ENCODE measurements around the gene CSTPP1. TPM values are rescaled to one million over a fixed set of nuclear protein-coding genes. Genes with fewer than 3 reads are reported as not detected.

CSTPP1 gene
- 13.1 and 15.3 TPM in 2 replicates for total RNA-seq

GRCh38 chr11:46936138-46937110 is at the start of gene CSTPP1:
CSTPP1 (plus strand) TSS chr11:46936761; CDS start chr11:46936806, 45 bp downstream.

GRCh38 chr11:46918083-46918787 is 18.3 kb upstream of the CSTPP1 start, which contains the start of gene LRP4:
LRP4 (minus strand) TSS chr11:46918550; CDS start chr11:46918379, 171 bp downstream.

GRCh38 chr11:47176328-47177228 is 240.0 kb downstream of the CSTPP1 start, which contains the start of gene ARFGAP2:
ARFGAP2 (minus strand) TSS chr11:47176879; CDS start chr11:47176853, 26 bp downstream.

GRCh38 chr11:47186076-47186699 is 249.6 kb downstream of the CSTPP1 start, which contains the start of gene PACSIN3:
PACSIN3 (minus strand) TSS chr11:47186434; CDS start chr11:47182727, 3,707 bp downstream.

Other genes starting within 250 kb of the CSTPP1 start
- 14.9 and 17.3 TPM in 2 replicates for gene ARHGAP1, start 236.1 kb upstream of the CSTPP1 start, total RNA-seq
- 4.4 and 7.8 TPM in 2 replicates for gene ZNF408, start 235.7 kb upstream of the CSTPP1 start, total RNA-seq
- gene F2, start 217.5 kb upstream of the CSTPP1 start, total RNA-seq, result not detected in 2 replicates
- 65.3 and 74.0 TPM in 2 replicates for gene CKAP5, start 90.5 kb upstream of the CSTPP1 start, total RNA-seq
- 0.46 and 0.65 TPM in 2 replicates for gene LRP4, start 18.2 kb upstream of the CSTPP1 start, total RNA-seq
- gene ARFGAP2, start 240.1 kb downstream of the CSTPP1 start, total RNA-seq, result 152 TPM in 2 replicates
- gene PACSIN3, start 249.7 kb downstream of the CSTPP1 start, total RNA-seq, result 13.4 and 15.6 TPM in 2 replicates